K562 (cell line): Measurements from ENCODE around the gene CYB5B.

Experiments used
- EP300 ChIP-seq: IDR thresholded peaks from 2 replicates; pipeline ENCODE4 v1.6.1; 2012; ENCODE audit warnings: low read length, improper control_type of control experiment
- MYNN ChIP-seq, 2 experiments: sonication (generic); formaldehyde crosslinking in 1 of 2; IDR thresholded peaks; 2 replicates each; pipeline versions ENCODE4 v1.5.0 to v1.6.1; 2016 to 2020; ENCODE audit warnings: antibody characterized with exemption in 1 of 2, missing genetic modification reagents in 1 of 2
- POLR2A ChIP-seq: fragments of 450-650 bp; conservative IDR thresholded peaks from 2 replicates; pipeline ENCODE4 v1.6.1; 2016
- POLR2AphosphoS2 ChIP-seq: IDR thresholded peaks from 2 replicates; pipeline ENCODE4 v1.6.1; 2012; ENCODE audit warnings: low read length, improper control_type of control experiment
- SIN3B ChIP-seq: fragments of 450-650 bp; IDR thresholded peaks from 2 replicates; pipeline ENCODE4 v1.6.1; 2017; ENCODE audit warnings: low read depth, mild to moderate bottlenecking, moderate library complexity
- TGIF2 ChIP-seq: sonication (generic); formaldehyde crosslinking; IDR thresholded peaks from 2 replicates; pipeline ENCODE4 v1.8.1; 2022; ENCODE audit warnings: mild to moderate bottlenecking, missing genetic modification reagents, moderate library complexity
- YY1 ChIP-seq, 3 experiments: IDR thresholded peaks; 2 replicates each; pipeline ENCODE4 v1.6.1; 2011; ENCODE audit warnings: low read length in 2 of 3, mild to moderate bottlenecking in 2 of 3, moderate library complexity in 2 of 3, borderline replicate concordance in 1 of 3, control low read depth in 1 of 3, low read depth in 1 of 3; ENCODE audit not compliant: insufficient read depth in 3 of 3, insufficient replicate concordance in 2 of 3, control insufficient read depth in 1 of 3, insufficient read length in 1 of 3; ENCODE audit errors: extremely low read depth in 1 of 3

DNA sequence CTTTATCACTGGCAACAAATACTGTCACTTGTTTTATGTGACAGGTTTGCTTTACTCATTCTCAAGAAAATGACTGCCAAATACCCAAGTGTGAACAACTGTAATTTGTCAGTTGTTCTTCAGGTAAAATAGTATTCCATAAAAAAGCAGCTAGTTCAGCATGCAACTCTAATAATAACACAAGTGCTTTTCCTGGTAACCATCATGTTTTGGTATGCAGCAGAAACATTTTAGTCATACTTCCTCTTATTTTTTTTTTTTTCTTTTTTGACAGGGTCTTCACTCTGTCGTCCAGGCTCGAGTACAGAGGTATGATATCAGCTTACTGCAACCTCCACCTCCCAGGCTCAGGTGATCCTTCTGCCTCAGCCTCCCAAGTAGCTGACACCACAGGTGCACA lies 43.2 kb upstream of the CYB5B start:
- TF ChIP-seq POLR2AphosphoS2 (no peak), MYNN (IDR thresholded peaks at IDR 0.05) (no peak), MYNN (CRISPR knock-in tag; IDR thresholded peaks at IDR 0.05) (no peak), YY1 (IDR thresholded peaks at IDR 0.05; ENCODE audit: borderline replicate concordance in 1 of 3, control insufficient read depth in 1 of 3, extremely low read depth in 1 of 3, insufficient read depth in 3 of 3, insufficient read length in 1 of 3, insufficient replicate concordance in 2 of 3, low read depth in 1 of 3, low read length in 2 of 3) (no peak), POLR2A (no peak), SIN3B (no peak), TGIF2 (CRISPR knock-in tag) (no peak), EP300 (no peak)
